Urothelium cell line (cell line): ENCODE measurements around the gene PRKG1.
"Not testable (repeated sequence)": the region's sequence is repeated elsewhere in the genome, so short reads cannot be mapped to it uniquely, and the experiment has no call there.

ENCODE experiments used
- DNase-seq: peaks from one replicate; pipeline ENCODE4 v3.0.0; 2011; ENCODE audit warnings: low spot score, mixed read lengths
- FAIRE-seq: peaks from 2 replicates; lab custom pipeline; 2011; peaks lifted over from hg19 to GRCh38; lab: Jason Lieb, UNC

PRKG1 gene

GRCh38 chr10:52213321-52213752 lies 1139.0 kb downstream of the PRKG1 start:
- DNase-seq (peak; percentile 40), FAIRE-seq (no peak)

GRCh38 chr10:52215745-52216361 lies 1141.6 kb downstream of the PRKG1 start:
- peak; percentile 52 for DNase-seq
- peak; percentile 40 for FAIRE-seq

DNA sequence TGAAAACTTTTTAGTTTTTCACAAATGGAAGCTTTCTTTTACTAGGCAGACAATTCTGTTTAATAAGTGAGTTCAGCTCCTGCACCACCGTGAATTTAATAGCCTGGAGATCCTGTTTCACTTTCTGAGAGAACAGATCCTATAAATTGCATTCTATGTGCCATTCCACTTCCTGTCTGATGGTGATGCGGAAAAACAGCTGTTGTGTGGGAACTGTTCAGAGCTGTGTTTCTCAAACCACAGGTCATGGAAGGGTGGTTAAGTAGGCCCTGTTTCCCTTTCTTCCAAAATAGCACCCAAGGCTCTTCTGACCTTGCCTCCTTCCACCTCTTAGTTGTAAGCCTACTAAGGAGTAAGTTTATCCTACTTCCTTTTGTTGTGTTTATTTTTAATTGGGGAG lies 1142.6 kb downstream of the PRKG1 start:
- DNase-seq: no peak

GRCh38 chr10:52217531-52217930 lies 1143.2 kb downstream of the PRKG1 start:
- DNase-seq: no peak
- no peak for FAIRE-seq

More for the DNA sequence above, 1142.6 kb downstream of the PRKG1 start:
- no peak for FAIRE-seq

DNA sequence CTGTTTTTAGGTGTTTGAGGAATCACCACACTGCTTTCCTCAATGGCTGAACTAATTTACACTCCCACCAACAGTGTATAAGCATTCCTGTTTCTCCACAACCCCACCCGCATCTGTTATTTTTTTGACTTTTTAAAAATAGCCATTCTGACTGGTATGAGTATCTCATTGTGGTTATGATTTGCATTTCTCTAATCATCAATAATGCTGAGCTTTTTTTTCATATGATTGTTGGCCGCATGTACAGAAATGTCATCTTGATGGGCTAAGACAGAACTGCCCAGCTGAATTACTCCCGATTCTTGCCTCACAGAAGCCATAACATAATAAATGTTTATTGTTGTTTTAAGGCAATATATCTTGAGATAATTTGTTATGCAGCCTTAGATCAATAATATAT lies 1146.7 kb downstream of the PRKG1 start:
- FAIRE-seq (no peak), DNase-seq (no peak)

DNA sequence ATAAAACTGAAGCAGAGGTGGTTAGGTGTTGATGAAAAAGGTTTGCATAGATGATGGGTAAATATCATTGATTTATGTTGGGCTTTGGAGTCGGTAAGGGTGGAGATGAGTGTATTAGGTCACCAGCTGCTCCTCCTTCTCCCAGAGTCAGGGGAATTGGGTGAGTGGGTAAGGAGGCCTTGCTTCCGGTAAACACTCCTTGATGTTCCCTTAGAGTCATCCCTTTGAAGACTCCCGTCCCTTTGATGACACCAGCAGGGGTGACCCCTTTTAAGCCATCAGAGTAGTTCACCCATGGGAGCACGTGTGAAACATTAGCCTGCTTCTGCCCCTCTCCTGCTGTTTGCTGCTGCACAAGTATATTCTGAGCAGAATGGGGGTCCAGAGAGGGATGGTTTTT lies 1147.6 kb downstream of the PRKG1 start:
- FAIRE-seq (no peak), DNase-seq (no peak)

DNA sequence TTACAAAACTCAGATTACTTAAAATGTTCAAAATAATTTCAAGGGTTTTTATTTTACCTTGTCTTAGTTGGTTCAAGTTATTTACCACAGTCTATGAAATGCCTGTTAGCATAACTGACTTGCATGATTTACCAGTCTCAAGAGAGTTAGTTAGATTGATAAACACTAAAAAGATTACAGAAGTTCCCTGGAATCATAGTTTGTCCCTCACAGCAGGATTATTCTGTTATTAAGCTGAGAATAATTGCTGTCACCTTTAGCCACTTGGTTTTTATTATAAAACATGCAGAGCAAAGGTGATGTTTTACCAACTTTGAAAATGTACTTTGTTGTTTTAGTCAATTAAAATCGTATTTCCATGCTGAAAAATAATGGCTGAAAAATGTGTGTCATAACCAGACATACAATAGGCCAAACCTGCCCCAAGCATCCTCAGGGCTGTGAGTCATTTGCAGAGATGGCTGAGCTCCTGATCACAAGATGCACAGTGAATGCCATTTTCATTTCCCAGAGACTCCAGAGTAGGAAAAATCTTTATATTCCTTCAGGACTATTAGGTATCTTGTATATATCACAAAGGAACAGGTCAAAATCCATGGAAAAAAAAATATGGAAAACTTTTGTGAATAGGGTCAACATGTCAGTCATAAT lies 1152.0 kb downstream of the PRKG1 start:
- no peak for FAIRE-seq
- DNase-seq: peak; percentile 32

DNA sequence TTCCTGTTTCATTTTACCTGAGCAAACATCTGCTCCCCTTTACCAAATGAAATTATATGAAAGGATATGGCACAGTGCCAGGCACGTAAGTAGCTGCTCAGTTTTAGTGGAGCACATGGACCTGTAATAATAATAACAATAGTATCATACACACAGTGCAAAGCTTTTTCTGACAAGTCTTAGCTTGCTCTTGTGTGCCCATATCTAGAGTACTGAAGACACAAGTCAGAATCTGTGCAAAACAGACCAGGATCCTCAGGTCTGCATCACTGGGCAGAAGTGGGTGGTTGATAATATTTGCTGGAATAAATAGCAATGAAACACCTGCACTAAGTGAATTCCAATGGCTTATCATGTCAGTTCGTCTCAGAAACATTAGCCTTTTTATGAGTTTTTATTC lies 1154.3 kb downstream of the PRKG1 start:
- DNase-seq (no peak), FAIRE-seq (no peak)

DNA sequence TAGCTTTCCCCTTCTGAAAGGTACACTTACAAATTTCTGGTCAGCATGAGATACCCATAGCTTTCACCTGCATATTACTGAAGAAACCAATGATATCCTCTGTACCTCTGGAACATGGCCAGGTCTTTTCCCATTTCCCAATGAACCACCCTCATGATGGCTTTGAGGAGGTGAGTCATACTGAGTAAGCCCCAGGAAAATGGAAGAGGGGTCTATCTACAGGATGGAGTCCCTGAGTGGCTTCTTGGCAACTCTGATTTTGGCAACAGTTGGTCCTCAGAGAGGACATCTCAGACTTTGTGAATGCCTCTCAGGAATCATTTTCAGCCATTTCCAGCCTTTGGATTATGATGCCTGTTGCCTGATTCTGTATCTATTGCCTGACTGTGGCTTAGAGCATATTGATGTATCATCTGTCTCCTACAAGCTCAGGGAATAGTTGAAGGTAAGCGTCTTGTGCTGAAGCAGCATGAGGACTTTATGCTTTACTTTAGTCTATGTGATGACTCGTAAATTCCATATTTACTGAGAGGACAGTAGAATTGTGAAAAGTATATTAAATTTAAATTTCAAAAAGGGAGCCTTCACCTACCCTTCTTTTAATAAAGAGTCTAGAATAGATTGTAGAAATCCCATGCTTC lies 1155.1 kb downstream of the PRKG1 start:
- DNase-seq (peak; percentile 14), FAIRE-seq (no peak)

DNA sequence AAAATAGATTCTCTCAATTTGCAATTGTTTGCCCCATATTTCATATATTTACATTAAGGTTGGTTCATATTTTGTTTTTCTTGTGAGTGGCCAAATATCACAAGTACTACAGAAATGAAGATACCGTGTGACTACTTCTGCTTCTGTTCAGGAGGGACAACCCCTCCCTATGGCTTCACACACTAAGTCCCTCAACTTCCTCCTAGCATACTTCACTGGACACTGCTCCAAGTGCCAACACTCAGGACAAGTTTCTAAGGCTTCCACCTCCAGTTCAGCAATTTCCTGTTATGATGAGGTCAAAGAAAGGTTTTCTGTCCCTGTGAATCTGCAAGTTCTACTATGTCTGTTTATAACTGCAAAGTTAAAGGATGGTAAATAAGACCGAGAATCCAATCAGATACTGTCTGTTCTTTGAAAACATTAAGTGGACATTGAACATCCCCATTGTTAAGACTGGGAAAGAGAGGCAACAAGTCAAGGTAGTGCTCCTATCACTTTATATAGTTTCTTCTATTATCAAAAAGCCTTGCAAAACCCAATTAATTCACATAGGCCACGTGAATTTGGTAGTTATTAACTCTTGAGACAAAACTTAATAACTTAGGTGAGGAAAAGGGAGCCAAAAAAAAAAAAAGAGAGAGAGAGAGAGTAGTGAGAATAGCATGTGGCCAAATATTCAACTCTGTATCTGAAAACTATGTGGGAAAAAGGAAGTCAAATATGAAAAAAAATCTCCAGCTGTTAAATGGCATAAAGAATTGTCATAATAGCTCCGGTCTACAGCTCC lies 1158.5 kb downstream of the PRKG1 start:
- FAIRE-seq: peak; percentile 50

GRCh38 chr10:52233351-52233991 lies 1159.2 kb downstream of the PRKG1 start:
- FAIRE-seq, DNase-seq: not testable (repeated sequence)

More for the DNA sequence above, 1158.5 kb downstream of the PRKG1 start:
- no peak for DNase-seq

DNA sequence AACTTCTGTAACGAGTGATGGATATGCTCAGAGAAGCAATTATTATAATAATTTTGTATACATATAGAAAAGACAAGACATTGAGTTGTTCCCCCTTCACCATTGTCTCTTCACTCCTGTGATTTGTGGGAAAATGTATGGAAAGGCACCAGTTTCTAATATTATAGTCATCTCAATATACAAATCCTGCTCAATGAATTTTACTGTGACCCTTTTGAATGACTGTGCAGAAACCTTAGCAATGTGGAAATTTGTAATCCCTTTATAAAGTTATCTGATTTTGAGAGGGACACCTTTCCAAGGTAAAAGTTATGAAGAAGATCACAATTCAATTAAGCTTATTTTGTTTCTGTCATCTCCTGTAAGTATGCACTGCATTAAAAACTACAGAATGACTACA lies 1165.5 kb downstream of the PRKG1 start:
- FAIRE-seq (no peak), DNase-seq (no peak)

GRCh38 chr10:52245547-52245946 lies 1171.3 kb downstream of the PRKG1 start:
- DNase-seq (no peak), FAIRE-seq (no peak)

DNA sequence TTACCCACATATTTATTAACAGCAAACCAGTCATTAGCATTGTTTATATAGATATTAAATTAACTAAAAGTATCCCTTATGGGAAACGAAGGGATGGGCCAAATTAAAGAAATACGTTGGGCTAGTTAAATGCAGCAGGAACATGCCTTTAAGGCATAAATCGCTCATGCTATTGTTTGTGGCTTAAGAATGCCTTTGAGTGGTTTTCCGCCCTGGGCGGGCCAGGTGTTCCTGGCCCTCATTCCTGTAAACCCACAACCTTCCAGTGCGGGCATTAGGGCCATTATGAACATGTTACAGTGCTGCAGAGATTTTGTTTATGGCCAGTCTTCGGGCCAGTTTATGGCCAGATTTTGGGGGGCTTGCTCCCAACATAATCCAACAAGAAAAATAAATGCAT lies 1173.6 kb downstream of the PRKG1 start:
- DNase-seq, FAIRE-seq: not testable (repeated sequence)

DNA sequence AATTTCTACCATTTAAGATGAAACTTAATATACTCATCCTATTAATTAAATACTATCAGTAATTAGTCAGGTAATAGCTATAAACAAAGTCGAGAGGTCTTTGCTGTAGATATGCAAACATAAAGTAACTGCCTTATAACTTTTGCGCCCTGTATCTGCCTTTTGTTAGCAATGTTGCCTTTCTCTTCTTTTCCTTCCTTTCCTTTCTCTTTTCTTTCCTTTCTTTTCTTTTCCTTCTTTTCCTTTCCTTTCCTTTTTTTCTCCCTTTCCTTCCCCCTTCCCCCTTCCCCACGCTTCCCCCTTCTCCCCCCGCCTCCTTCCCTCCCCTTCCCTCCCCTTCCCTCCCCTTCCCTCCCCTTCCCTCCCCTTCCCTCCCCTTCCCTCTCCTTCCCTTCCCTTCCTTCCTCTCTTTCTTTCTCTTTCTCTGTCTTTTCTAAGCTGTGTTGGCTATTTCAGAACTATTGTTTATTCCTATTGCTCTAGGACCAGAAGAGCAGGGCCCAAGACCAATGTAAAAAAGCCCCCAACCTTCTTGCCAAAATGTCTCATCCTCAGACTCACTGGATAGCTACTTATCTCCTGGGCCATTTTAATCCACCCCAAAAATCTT lies 1174.5 kb downstream of the PRKG1 start:
- no peak for DNase-seq
- no peak for FAIRE-seq

DNA sequence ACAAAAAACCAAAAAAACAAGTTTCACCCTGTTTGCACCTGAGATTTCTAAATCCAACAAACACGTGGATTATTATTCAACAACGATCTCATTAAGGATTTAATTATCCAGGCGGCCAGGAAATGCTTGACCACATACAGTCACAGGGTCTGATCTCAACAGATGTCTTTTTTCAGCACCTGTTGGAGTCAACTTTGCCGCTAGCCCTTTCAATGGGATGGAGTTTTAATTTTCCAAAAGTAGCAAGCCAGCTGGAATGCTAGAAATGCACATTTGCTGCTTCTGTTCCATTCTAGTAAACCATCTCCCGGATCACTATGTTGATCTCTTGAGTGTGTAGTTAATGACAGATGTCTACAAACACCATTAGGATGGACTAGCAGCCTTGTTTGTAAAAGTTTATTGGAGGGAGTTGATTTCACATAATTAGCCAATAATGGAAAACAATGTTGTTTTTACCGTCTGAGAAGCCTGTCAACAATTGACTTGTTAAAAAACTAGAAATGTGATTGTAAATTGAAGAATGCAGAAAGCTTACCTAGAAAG lies 1175.6 kb downstream of the PRKG1 start:
- no peak for FAIRE-seq
- DNase-seq: no peak

DNA sequence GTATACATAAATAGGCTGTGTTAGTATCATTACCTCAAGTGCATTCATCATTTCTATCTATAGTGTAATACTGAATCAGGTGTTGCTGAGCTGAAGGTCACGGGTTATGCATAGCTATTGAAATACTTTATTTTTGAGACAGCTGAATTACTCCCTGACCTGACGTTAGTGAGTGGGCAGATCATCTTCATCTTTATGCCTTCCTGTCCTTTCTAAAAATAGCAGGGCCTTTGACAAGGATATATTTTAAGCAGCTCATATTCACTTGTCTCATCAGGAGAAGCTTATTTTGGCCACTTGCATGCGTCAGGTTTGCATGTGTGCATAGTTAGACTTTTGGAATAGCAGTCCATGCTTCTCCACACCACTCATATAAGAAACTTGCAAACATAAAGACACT lies 1176.2 kb downstream of the PRKG1 start:
- FAIRE-seq: no peak

DNA sequence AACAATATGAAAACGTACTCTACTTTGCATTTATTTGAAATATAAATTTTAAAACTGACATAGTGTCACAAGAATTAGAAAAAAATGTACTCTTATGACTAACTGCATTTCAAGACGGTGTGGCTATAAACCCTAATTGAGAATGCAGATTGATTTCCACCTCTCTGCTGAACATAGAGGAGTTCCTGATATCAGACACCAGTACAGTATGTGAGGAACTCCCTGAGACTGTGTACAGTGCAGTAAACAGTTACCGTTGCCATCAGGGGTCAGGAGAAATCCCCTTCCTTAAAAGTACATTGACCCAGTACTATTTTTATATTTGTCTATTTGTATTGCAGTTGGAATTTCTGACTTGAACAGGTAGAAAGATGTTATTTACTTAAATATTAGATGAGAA lies 1178.0 kb downstream of the PRKG1 start:
- FAIRE-seq (no peak), DNase-seq (no peak)

More for the DNA sequence above, 1176.2 kb downstream of the PRKG1 start:
- DNase-seq: no peak

DNA sequence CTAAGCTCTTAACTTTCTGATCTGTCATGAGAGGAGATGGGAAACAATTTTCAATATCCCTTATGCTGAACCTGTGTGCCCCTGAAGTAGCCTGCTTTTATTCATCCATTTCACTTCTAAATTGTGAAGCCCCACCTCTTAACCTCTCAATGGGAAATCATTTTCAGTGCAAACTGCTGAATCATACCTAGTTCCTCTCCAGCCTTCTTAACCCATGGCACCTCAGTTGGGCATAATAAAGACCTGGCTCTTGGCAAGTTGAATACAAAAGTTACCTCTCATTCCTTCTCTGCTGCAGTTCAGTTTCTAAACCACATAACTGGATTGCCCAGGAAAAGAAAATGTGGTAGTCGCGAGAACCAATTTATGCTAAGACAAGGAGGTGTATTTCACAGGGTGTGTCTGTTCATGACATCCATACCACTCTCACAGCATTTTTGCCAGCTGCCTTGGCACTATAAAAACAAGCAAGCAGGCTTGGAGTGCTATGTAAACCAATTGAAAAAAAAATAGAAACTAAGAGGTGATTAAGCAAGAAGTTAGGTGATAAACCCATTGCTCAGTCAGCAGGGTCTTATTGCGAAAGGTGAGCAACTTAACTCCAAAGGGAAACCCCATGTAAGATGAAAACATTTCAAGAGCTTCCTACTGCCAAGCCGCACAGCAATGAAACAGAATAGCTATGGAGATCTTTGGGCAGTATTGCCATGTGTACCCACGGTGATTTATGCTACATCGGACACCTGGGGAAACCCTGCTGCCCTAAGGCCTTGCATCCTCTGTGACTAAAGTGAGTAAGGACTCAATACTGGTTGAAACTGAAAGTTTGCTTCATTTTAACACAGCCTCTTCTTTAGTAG lies 1182.8 kb downstream of the PRKG1 start:
- DNase-seq: no peak
- FAIRE-seq: no peak
